PC-9 (cell line): Measurements from ENCODE around the gene SPATS2. TPM values are rescaled to one million over a fixed set of nuclear protein-coding genes. Genes with fewer than 3 reads are reported as not detected.

Source experiments
- BruUV-seq: library from RNA; stranded (reverse); fragments of 400-500 nt; replicated peaks from 2 replicates; lab custom pipeline; 2021; lab: Mats Ljungman, UMichigan
- CTCF ChIA-PET: fragments of 300-600 bp; sonication (Branson Sonifier 250); formaldehyde crosslinking; loops from one replicate; lab custom pipeline; 2022; ENCODE audit warnings: antibody characterized with exemption; lab: Charles Lee
- POLR2A ChIA-PET: fragments of 300-600 bp; sonication (Branson Sonifier 250); formaldehyde crosslinking; loops from one replicate; lab custom pipeline; 2022; ENCODE audit warnings: antibody characterized with exemption; ENCODE audit not compliant: unreplicated experiment; lab: Charles Lee
- DNase-seq, 2 experiments: peaks; one replicate each; pipeline versions ENCODE4 v3.0.0 to v3.0.0-alpha.2; 2015 to 2022; ENCODE audit warnings: mixed read lengths in 1 of 2
- H2AFZ ChIP-seq: fragments of 200-600 bp; sonication (generic); 2 replicates; pipeline ENCODE4 v1.8.1; 2017; ENCODE audit warnings: antibody characterized with exemption
- H3F3A ChIP-seq: fragments of 200-600 bp; sonication (generic); 2 replicates; pipeline ENCODE4 v1.8.1; 2017; ENCODE audit warnings: antibody characterized with exemption, mild to moderate bottlenecking, low read depth; ENCODE audit not compliant: insufficient read depth
- H3K27ac ChIP-seq: fragments of 200-600 bp; sonication (generic); 2 replicates; pipeline ENCODE4 v1.6.1; 2016; ENCODE audit warnings: mixed run types
- H3K27me3 ChIP-seq: fragments of 200-600 bp; sonication (generic); 2 replicates; pipeline ENCODE4 v1.6.1; 2016; ENCODE audit warnings: low read depth, mixed run types; ENCODE audit not compliant: insufficient read depth
- H3K36me3 ChIP-seq: fragments of 200-600 bp; sonication (generic); 2 replicates; pipeline ENCODE4 v1.6.1; 2016; ENCODE audit warnings: low read depth, mixed run types
- H3K4me1 ChIP-seq: fragments of 200-600 bp; sonication (generic); replicated peaks from 2 replicates; pipeline ENCODE4 v1.6.1; 2016; ENCODE audit warnings: mixed run types; ENCODE audit not compliant: insufficient read depth
- H3K4me2 ChIP-seq: fragments of 200-600 bp; sonication (generic); 2 replicates; pipeline ENCODE4 v1.6.1; 2017; ENCODE audit warnings: mixed run types
- H3K4me3 ChIP-seq: fragments of 200-600 bp; sonication (generic); 2 replicates; pipeline ENCODE4 v1.6.1; 2016; ENCODE audit warnings: mixed run types
- H3K79me2 ChIP-seq: fragments of 200-600 bp; sonication (generic); 2 replicates; pipeline ENCODE4 v1.6.1; 2017; ENCODE audit warnings: low read depth, mixed run types
- H3K9me2 ChIP-seq: fragments of 200-600 bp; sonication (generic); 2 replicates; pipeline ENCODE4 v1.8.1; 2017; ENCODE audit warnings: mild to moderate bottlenecking; ENCODE audit not compliant: insufficient read depth
- H3K9me3 ChIP-seq: fragments of 200-600 bp; sonication (generic); 2 replicates; pipeline ENCODE4 v1.8.1; 2016; ENCODE audit warnings: low read depth; ENCODE audit not compliant: insufficient read depth
- H4K20me1 ChIP-seq: fragments of 200-600 bp; sonication (generic); 2 replicates; pipeline ENCODE4 v1.8.1; 2017; ENCODE audit not compliant: insufficient read depth
- EZH2 ChIP-seq: fragments of 200-600 bp; sonication (generic); IDR thresholded peaks from 2 replicates; pipeline ENCODE4 v1.8.0; 2017; ENCODE audit warnings: antibody characterized with exemption, low read depth
- intact Hi-C: fragments of 100-400 bp; cut with micrococcal nuclease; formaldehyde crosslinking; loops from one replicate; pipeline ENCODE4 v1.10.0; 2022; ENCODE audit not compliant: unreplicated experiment
- total RNA-seq: library from RNA; stranded (reverse); gene quantifications from 2 replicates; pipeline ENCODE4 v1.2.3, GENCODE V29; 2021
- TF ChIP-seq, protein P1 (sequence below): fragments of 200-600 bp; sonication (generic); conservative IDR thresholded peaks from 2 replicates; pipeline ENCODE4 v1.6.1; 2017; ENCODE audit warnings: mixed run types, antibody characterized with exemption, mild to moderate bottlenecking, moderate library complexity

SPATS2 gene
- total RNA-seq, 1 experiment from 2014 or later = 65.1 TPM

- Histone ChIP-seq H3K4me3 (no peak overlapping the region), H4K20me1 (no peaks in the 10 kb centered on the region), H3K27ac (no peak overlapping the region), H3K79me2 (no peaks in the 10 kb centered on the region), H3K4me2 (no peak overlapping the region), H3K9me3 (no peaks in the 10 kb centered on the region), H3K4me1 (peaks cover 11% of the 10 kb centered on the region), H3K36me3 (no peaks in the 10 kb centered on the region), H3K27me3 (no peaks in the 10 kb centered on the region), H3K9me2 (no peaks in the 10 kb centered on the region), H3F3A (peaks cover 30% of the 10 kb centered on the region), H2AFZ (no peak overlapping the region)
- no peak for DNase-seq
- intact Hi-C loops = no loop called here
- no peak for TF ChIP-seq EZH2
- TF ChIP-seq, protein P1, sequence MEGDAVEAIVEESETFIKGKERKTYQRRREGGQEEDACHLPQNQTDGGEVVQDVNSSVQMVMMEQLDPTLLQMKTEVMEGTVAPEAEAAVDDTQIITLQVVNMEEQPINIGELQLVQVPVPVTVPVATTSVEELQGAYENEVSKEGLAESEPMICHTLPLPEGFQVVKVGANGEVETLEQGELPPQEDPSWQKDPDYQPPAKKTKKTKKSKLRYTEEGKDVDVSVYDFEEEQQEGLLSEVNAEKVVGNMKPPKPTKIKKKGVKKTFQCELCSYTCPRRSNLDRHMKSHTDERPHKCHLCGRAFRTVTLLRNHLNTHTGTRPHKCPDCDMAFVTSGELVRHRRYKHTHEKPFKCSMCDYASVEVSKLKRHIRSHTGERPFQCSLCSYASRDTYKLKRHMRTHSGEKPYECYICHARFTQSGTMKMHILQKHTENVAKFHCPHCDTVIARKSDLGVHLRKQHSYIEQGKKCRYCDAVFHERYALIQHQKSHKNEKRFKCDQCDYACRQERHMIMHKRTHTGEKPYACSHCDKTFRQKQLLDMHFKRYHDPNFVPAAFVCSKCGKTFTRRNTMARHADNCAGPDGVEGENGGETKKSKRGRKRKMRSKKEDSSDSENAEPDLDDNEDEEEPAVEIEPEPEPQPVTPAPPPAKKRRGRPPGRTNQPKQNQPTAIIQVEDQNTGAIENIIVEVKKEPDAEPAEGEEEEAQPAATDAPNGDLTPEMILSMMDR = no peak
- BruUV-seq = no TSS peak
- POLR2A ChIA-PET = interaction anchor here (0.7 kb wide), 1 partner anchor 229 kb away, joined by 7 read pairs; no protein-coding TSS in a partner anchor
- CTCF ChIA-PET = interaction anchor here (0.6 to 4.4 kb wide), 2 partner anchors 111 to 154 kb away, joined by 3 to 51 read pairs; no protein-coding TSS in a partner anchor
Observed at GRCh38 chr12:49512546-49512945, 145.3 kb downstream of the SPATS2 start.

DNA sequence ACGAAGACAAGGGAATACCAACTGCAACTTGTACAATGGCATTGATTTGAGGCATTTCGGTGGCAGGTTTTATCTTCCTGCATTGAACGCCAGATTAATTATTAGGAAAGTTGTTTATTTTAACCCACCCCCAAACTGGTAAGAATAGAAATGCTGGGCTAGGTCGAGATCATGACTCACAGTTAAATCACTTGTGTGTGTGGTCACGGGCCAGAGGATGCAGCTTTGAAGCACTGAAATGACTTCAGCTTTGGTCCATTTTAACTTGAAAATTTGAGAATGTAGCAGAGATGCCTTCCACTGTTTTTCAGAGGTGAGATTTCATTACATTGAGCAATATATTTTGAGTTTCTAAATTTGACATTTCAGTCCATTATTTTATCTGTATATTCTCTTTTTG is 148.0 kb downstream of the SPATS2 start:
- Histone ChIP-seq H3K27ac (no peak overlapping the region), H3K36me3 (no peaks in the 10 kb centered on the region), H3F3A (peaks cover 30% of the 10 kb centered on the region), H2AFZ (no peak overlapping the region), H3K4me3 (no peak overlapping the region), H3K4me2 (peak overlapping the region; percentile 17; the same call in 1 of the 2 replicates), H3K27me3 (no peaks in the 10 kb centered on the region), H4K20me1 (no peaks in the 10 kb centered on the region), H3K9me3 (no peaks in the 10 kb centered on the region), H3K9me2 (no peaks in the 10 kb centered on the region), H3K79me2 (no peaks in the 10 kb centered on the region), H3K4me1 (peaks cover 11% of the 10 kb centered on the region)
- BruUV-seq = no TSS peak
- TF ChIP-seq EZH2 = no peak
- TF ChIP-seq, protein P1 = no peak
- DNase-seq = peak in 1 of 2 experiments; percentile 56
- CTCF ChIA-PET = interaction anchor here (0.5 to 4.4 kb wide), 2 partner anchors 157 to 610 kb away, joined by 3 to 51 read pairs; no protein-coding TSS in a partner anchor
- POLR2A ChIA-PET = no interaction called here
- intact Hi-C loops = loop anchor here (2.0 kb wide), 1 partner anchor 38 kb away; no protein-coding TSS in a partner anchor

GRCh38 chr12:49518914-49519573 is 151.8 kb downstream of the SPATS2 start:
- POLR2A ChIA-PET = no interaction called here
- H3K36me3 ChIP-seq = no peaks in the 10 kb centered on the region

More at GRCh38 chr12:49518914-49519573, 151.8 kb downstream of the SPATS2 start:
- H3K4me1 ChIP-seq = peaks cover 11% of the 10 kb centered on the region
- CTCF ChIA-PET = interaction anchor here (0.5 to 0.8 kb wide), 3 partner anchors 14 to 161 kb away, joined by 3 to 7 read pairs (median 4); partner anchors contain the start of gene PRPF40B
- intact Hi-C loops = no loop called here
- H3K79me2 ChIP-seq = no peaks in the 10 kb centered on the region
- no TSS peak for BruUV-seq
- H2AFZ ChIP-seq = no peak overlapping the region
- H3K9me2 ChIP-seq = no peaks in the 10 kb centered on the region
- DNase-seq = no peak
- no peaks in the 10 kb centered on the region for H4K20me1 ChIP-seq
- H3K27ac ChIP-seq = no peak overlapping the region
- no peak overlapping the region for H3K4me3 ChIP-seq
- H3F3A ChIP-seq = peaks cover 17% of the 10 kb centered on the region
- H3K27me3 ChIP-seq = no peaks in the 10 kb centered on the region
- no peak overlapping the region for H3K4me2 ChIP-seq
- no peaks in the 10 kb centered on the region for H3K9me3 ChIP-seq
- no peak for TF ChIP-seq EZH2
- TF ChIP-seq, protein P1 = no peak
